HepG2 (cell line): ENCODE measurements around the gene ELMO2. TPM values are rescaled to one million over a fixed set of nuclear protein-coding genes. Genes with fewer than 3 reads are reported as not detected.
A peak's percentile ranks its signal among the peaks of the same experiment; 100 is the strongest.

Experiments
- ARID2 ChIP-seq: sonication (generic); formaldehyde crosslinking; IDR thresholded peaks from 2 replicates; pipeline ENCODE4 v1.8.1; 2022; ENCODE audit warnings: mild to moderate bottlenecking, missing genetic modification reagents, borderline replicate concordance
- CBX1 ChIP-seq: IDR thresholded peaks from one replicate; pipeline ENCODE4 v1.6.1; 2016; ENCODE audit warnings: antibody characterized with exemption, low read depth
- EED ChIP-seq: sonication (generic); formaldehyde crosslinking; IDR thresholded peaks from 2 replicates; pipeline ENCODE4 v1.5.0; 2020; ENCODE audit warnings: mild to moderate bottlenecking, missing genetic modification reagents
- FOXK1 ChIP-seq: sonication (generic); formaldehyde crosslinking; IDR thresholded peaks from 2 replicates; pipeline ENCODE4 v1.4.0; 2020; ENCODE audit warnings: low read depth, missing genetic modification reagents, borderline replicate concordance
- RELA ChIP-seq: sonication (generic); formaldehyde crosslinking; IDR thresholded peaks from 2 replicates; pipeline ENCODE4 v1.4.0; 2020; ENCODE audit warnings: missing genetic modification reagents
- REPIN1 ChIP-seq: sonication (generic); formaldehyde crosslinking; IDR thresholded peaks from 2 replicates; pipeline ENCODE4 v1.8.0; 2022; ENCODE audit warnings: missing genetic modification reagents, low read depth, mild to moderate bottlenecking, borderline replicate concordance
- SNAI1 ChIP-seq: sonication (generic); formaldehyde crosslinking; IDR thresholded peaks from 2 replicates; pipeline ENCODE4 v1.5.0; 2020; ENCODE audit warnings: mild to moderate bottlenecking, missing genetic modification reagents, borderline replicate concordance
- SP5 ChIP-seq: IDR thresholded peaks from 2 replicates; pipeline ENCODE4 v1.6.1; 2016; ENCODE audit warnings: low read depth, borderline replicate concordance
- THAP7 ChIP-seq: sonication (generic); formaldehyde crosslinking; IDR thresholded peaks from 2 replicates; pipeline ENCODE4 v1.8.1; 2023; ENCODE audit warnings: mild to moderate bottlenecking, missing genetic modification reagents
- ZBTB1 ChIP-seq: sonication (generic); formaldehyde crosslinking; IDR thresholded peaks from 2 replicates; pipeline ENCODE4 v1.4.0; 2020; ENCODE audit warnings: missing genetic modification reagents, borderline replicate concordance
- ZBTB34 ChIP-seq: sonication (generic); formaldehyde crosslinking; IDR thresholded peaks from 2 replicates; pipeline ENCODE4 v1.8.0; 2022; ENCODE audit warnings: mild to moderate bottlenecking, missing genetic modification reagents
- ZBTB39 ChIP-seq: sonication (generic); formaldehyde crosslinking; IDR thresholded peaks from 2 replicates; pipeline ENCODE4 v1.5.0; 2020; ENCODE audit warnings: missing genetic modification reagents
- ZBTB4 ChIP-seq: sonication (generic); formaldehyde crosslinking; IDR thresholded peaks from 2 replicates; pipeline ENCODE4 v1.4.0; 2020; ENCODE audit warnings: missing genetic modification reagents, mild to moderate bottlenecking, borderline replicate concordance
- ZBTB49 ChIP-seq: sonication (generic); formaldehyde crosslinking; IDR thresholded peaks from 2 replicates; pipeline ENCODE4 v1.4.0; 2020; ENCODE audit warnings: missing genetic modification reagents, borderline replicate concordance
- ZFP36L1 ChIP-seq: sonication (generic); formaldehyde crosslinking; IDR thresholded peaks from 2 replicates; pipeline ENCODE4 v1.8.0; 2022; ENCODE audit warnings: mild to moderate bottlenecking, missing genetic modification reagents, moderate library complexity
- ZFP90 ChIP-seq: sonication (generic); formaldehyde crosslinking; IDR thresholded peaks from 2 replicates; pipeline ENCODE4 v1.8.0; 2022; ENCODE audit warnings: missing genetic modification reagents, mild to moderate bottlenecking, inconsistent platforms, borderline replicate concordance
- ZNF264 ChIP-seq: sonication (generic); formaldehyde crosslinking; IDR thresholded peaks from 2 replicates; pipeline ENCODE4 v1.4.0; 2020; ENCODE audit warnings: missing genetic modification reagents
- ZNF3 ChIP-seq: IDR thresholded peaks from 2 replicates; pipeline ENCODE4 v1.7.0; 2017; ENCODE audit warnings: inconsistent platforms
- ZNF790 ChIP-seq: sonication (generic); formaldehyde crosslinking; IDR thresholded peaks from 2 replicates; pipeline ENCODE4 v1.8.0; 2022; ENCODE audit warnings: missing genetic modification reagents, mild to moderate bottlenecking, borderline replicate concordance
- polyA plus RNA-seq, 8 experiments: library from polyadenylated mRNA; depleted of rRNA in 3 of 8; stranded (reverse) in 7 of 8; unstranded in 1 of 8; fragments of >200 nt; fragmentation: Illumina TruSeq in 4 of 8; extraction: Trizol in 4 of 8; gene quantifications; 2 replicates each; pipeline versions ENCODE4 v1.2.1 to v1.2.3, GENCODE V29; 2011 to 2016; ENCODE audit warnings: low read depth in 4 of 8, missing spikeins in 1 of 8, mixed read lengths in 1 of 8; ENCODE audit not compliant: insufficient read depth in 1 of 8
- total RNA-seq, 5 experiments: library from RNA; depleted of rRNA; stranded (reverse); fragments of >200 nt; fragmentation: Illumina TruSeq; extraction: Trizol; gene quantifications; 2 replicates each; pipeline ENCODE4 v1.2.3, GENCODE V29; 2016; ENCODE audit warnings: low read depth in 1 of 5

The ELMO2 gene
- total and polyA plus RNA-seq, 2 of the 13 experiments (the other 11 are each of a cell fraction or from before 2014, with no cell fraction given): 30.6 to 35.7 TPM

- peak; percentile 47; the same call in 1 of the 2 replicates for TF ChIP-seq ZBTB49 (CRISPR knock-in tag)
- TF ChIP-seq ARID2: no peak
- no peak for TF ChIP-seq ZFP36L1 (CRISPR knock-in tag)
- TF ChIP-seq ZNF264: no peak
- TF ChIP-seq ZFP90 (CRISPR knock-in tag): no peak
- TF ChIP-seq SP5: no peak
- TF ChIP-seq ZBTB4 (CRISPR knock-in tag): no peak
- TF ChIP-seq FOXK1 (CRISPR knock-in tag): no peak
- no peak for TF ChIP-seq EED (CRISPR knock-in tag)
- TF ChIP-seq ZNF3 (CRISPR knock-in tag): no peak
- TF ChIP-seq ZBTB34 (CRISPR knock-in tag): 0 out of 2 replicates have a peak, but pooled peaks have one; percentile 58
- 0 out of 2 replicates have a peak, but pooled peaks have one; percentile 20 for TF ChIP-seq REPIN1 (CRISPR knock-in tag)
- no peak for TF ChIP-seq ZNF790 (CRISPR knock-in tag)
- no peak for TF ChIP-seq ZBTB39 (CRISPR knock-in tag)
- no peak for TF ChIP-seq ZBTB1 (CRISPR knock-in tag)
- no peak for TF ChIP-seq SNAI1 (CRISPR knock-in tag)
- no peak for TF ChIP-seq THAP7 (CRISPR knock-in tag)
- no peak for TF ChIP-seq RELA
- TF ChIP-seq CBX1: no peak
Observed at GRCh38 chr20:46349035-46349741, 57.2 kb downstream of the ELMO2 start (continued).
